Brain microvascular endothelial cell (primary cell): ENCODE measurements around the gene SNRPF.

ENCODE experiments used
- DNase-seq: peaks from one replicate; pipeline ENCODE4 v3.0.0-alpha.2; 2020
- H3K27ac ChIP-seq: fragments of 250-450 bp; sonication (Bioruptor Pico); 2 replicates; pipeline ENCODE4 v1.5.1; 2020; ENCODE audit warnings: mild to moderate bottlenecking, moderate library complexity
- H3K27me3 ChIP-seq: fragments of 250-450 bp; sonication (Bioruptor Pico); replicated peaks from 2 replicates; pipeline ENCODE4 v1.5.1; 2020; ENCODE audit warnings: mild to moderate bottlenecking
- H3K36me3 ChIP-seq: fragments of 250-450 bp; sonication (Bioruptor Pico); replicated peaks from 2 replicates; pipeline ENCODE4 v1.5.1; 2020; ENCODE audit warnings: mild to moderate bottlenecking
- H3K4me3 ChIP-seq: 2 replicates; pipeline ENCODE4 v1.5.1; 2011; ENCODE audit warnings: low read depth, mild to moderate bottlenecking, control low read depth, low read length, moderate library complexity
- in situ Hi-C: cut with HindIII; loops from 2 replicates; pipeline ENCODE4 v1.10.0; 2017; ENCODE audit warnings: low sequenced_read_pairs, low pct_ligation_motif_present
- TF ChIP-seq, protein P1 (sequence below): IDR thresholded peaks from 2 replicates; pipeline ENCODE4 v1.5.1; 2011; ENCODE audit warnings: low read depth, mild to moderate bottlenecking, moderate library complexity, low read length, control low read depth, inconsistent platforms; ENCODE audit errors: missing control alignments

Gene SNRPF

DNA sequence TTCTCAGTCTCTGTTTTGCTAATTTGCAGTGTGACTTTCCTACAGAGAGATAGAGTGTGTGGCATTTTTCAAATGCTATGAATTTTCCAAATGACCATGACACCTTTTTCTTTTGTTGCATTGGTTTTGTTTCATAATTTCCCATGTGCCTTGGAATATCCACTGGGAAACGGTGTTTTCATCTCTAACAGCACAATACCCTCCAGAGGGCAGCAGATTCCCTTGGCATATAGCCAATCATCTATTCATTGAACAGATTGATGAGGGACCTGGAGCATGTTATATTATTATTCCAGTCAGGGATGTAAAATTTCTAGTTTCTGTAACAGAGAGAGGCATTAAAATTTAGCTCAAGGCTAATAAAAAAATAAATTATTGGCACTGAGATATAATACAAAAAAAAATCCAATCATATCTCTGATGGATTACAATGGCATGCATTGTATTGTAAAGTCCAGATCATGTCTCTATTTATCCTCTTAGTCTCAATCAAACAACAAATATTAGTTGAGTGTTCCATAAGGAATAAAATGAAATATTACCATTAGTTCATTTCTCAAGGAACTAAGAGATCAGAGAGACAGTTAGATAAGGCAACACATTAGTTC lies 38.6 kb upstream of the SNRPF start:
- DNase-seq: peak; percentile 49
- TF ChIP-seq, protein P1, sequence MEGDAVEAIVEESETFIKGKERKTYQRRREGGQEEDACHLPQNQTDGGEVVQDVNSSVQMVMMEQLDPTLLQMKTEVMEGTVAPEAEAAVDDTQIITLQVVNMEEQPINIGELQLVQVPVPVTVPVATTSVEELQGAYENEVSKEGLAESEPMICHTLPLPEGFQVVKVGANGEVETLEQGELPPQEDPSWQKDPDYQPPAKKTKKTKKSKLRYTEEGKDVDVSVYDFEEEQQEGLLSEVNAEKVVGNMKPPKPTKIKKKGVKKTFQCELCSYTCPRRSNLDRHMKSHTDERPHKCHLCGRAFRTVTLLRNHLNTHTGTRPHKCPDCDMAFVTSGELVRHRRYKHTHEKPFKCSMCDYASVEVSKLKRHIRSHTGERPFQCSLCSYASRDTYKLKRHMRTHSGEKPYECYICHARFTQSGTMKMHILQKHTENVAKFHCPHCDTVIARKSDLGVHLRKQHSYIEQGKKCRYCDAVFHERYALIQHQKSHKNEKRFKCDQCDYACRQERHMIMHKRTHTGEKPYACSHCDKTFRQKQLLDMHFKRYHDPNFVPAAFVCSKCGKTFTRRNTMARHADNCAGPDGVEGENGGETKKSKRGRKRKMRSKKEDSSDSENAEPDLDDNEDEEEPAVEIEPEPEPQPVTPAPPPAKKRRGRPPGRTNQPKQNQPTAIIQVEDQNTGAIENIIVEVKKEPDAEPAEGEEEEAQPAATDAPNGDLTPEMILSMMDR: peak; percentile 71
- H3K4me3 ChIP-seq: no peak overlapping the region
- H3K27me3 ChIP-seq: no peaks in the 10 kb centered on the region
- no peaks in the 10 kb centered on the region for H3K36me3 ChIP-seq
- H3K27ac ChIP-seq: no peak overlapping the region
- in situ Hi-C loops: loop anchor here (25.0 kb wide), 1 partner anchor 208 kb away; no protein-coding TSS in a partner anchor

DNA sequence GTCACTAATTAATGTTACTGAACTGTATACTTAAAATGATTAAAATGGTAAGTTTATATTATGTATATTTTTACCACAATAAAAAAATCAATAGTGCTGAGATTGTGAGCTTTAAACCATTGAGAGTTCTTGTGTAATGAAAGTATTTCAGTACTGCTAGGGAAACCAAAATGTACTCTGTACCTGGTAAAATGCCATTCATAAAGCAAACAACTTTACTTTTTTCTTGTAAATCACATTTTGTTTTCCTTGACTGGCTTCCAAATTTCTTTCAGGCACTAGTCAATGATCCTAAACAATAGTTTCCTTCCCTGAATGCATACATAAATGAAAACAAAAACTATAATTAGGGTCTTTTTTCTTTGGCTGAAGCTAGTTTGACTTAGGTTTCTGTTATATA lies 29.4 kb upstream of the SNRPF start:
- no peaks in the 10 kb centered on the region for H3K36me3 ChIP-seq
- DNase-seq: no peak
- H3K4me3 ChIP-seq: no peak overlapping the region
- in situ Hi-C loops: no loop called here
- H3K27me3 ChIP-seq: no peaks in the 10 kb centered on the region
- no peak overlapping the region for H3K27ac ChIP-seq
- TF ChIP-seq, protein P1: no peak

DNA sequence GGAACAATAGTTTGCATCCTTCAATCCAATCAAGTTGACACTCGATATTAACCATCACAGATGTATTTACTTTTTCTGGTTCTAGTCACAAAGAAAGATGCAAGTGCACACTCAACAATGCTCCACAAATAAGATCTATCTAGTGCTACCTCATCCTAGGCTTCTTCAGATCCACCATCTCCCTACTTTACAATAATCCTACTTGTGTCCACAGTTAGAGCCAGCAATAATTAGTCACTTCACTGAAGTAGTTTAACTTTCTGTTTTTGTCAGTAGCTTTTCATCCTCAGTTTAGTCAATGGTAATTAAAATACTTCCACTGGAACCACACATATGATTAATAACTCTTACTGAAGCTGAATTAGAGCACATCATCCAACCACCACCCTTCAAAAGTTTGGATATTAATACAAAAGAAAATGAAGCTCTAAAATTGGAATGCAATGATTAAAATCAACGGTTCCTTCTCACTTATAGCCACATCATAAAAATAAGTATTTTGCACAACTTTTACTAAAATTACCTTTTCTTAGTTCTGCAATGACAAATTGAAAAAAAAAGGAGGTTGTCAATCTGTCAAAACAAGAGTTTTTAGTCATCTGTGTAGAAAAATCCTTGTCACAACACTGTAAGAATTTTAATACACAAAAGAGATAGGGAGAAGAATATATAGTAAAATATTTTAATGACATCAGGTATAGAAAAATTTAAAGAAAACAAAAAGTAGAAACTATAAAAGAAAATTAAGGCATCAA lies 28.2 kb upstream of the SNRPF start:
- no peaks in the 10 kb centered on the region for H3K36me3 ChIP-seq
- TF ChIP-seq, protein P1: no peak

DNA sequence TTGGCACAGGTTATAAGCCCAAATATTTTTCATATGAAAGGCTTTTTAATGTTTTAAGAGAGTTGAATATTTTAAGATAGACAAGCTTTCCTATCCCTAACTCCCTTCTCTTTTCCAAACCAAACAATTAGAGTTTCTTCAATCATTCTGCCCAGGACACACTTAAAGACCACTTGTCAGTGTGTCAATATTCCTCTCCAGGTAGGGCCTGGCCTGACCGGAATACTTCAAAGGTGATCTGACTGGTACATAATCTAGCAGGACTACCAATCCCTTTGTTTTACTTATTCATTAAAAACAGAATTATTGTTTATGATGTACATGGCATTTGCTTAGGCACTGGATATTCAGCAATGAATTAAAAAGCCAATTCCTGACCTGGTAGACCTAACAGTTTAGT lies 24.2 kb upstream of the SNRPF start:
- Histone ChIP-seq H3K27me3 (no peaks in the 10 kb centered on the region), H3K27ac (no peak overlapping the region), H3K36me3 (no peaks in the 10 kb centered on the region), H3K4me3 (no peak overlapping the region)
- no peak for DNase-seq
- in situ Hi-C loops: no loop called here
- TF ChIP-seq, protein P1: no peak

More for the DNA sequence above, 28.2 kb upstream of the SNRPF start:
- in situ Hi-C loops: no loop called here
- no peak overlapping the region for H3K4me3 ChIP-seq
- no peak overlapping the region for H3K27ac ChIP-seq
- H3K27me3 ChIP-seq: no peaks in the 10 kb centered on the region
- no peak for DNase-seq

DNA sequence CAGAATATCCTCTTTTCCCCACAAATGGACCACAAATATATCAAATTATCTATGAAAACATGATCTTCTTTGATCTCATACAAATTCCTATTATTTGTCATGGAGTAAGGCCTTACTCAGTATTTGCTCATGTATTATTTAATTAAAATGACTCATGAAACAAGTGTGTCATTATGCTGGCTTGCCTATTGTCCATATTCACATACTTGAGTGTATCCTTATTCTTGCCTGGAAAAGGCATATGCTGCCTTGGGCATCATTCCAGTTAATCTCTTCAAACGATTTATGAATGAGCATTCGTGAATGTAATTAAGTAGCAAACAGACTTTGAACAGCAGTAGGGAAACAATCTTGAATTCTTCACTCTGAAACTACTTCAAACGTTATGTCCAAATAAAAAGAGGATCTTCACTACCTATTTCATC lies 22.6 kb upstream of the SNRPF start:
- Histone ChIP-seq H3K4me3 (no peak overlapping the region), H3K27ac (no peak overlapping the region), H3K27me3 (no peaks in the 10 kb centered on the region), H3K36me3 (no peaks in the 10 kb centered on the region)
- in situ Hi-C loops: no loop called here
- DNase-seq: peak; percentile 29
- TF ChIP-seq, protein P1: no peak
